ENCODE data around the gene MNT. TPM values are rescaled to one million over a fixed set of nuclear protein-coding genes. Genes with fewer than 3 reads are reported as not detected.

The MNT gene
- total and polyA plus RNA-seq, 9 of the 15 experiments (the other 6 are each of a cell fraction or from before 2014, with no cell fraction given), result 0.18 to 23.8 (median 5.3) TPM

GRCh38 chr17:2396568-2397246 lies 4.2 kb downstream of the MNT start (continued):
- TF ChIP-seq ZNF347 (CRISPR knock-in tag; IDR thresholded peaks at IDR 0.05; ENCODE audit: low read depth) (no peak), CREM (IDR thresholded peaks at IDR 0.05; ENCODE audit: low read depth) (peak; percentile 60), ATF1 (CRISPR knock-in tag; IDR thresholded peaks at IDR 0.05) (no peak), ATF1 (tag; IDR thresholded peaks at IDR 0.05) (peak; percentile 27), PKNOX1 (IDR thresholded peaks at IDR 0.05) (peak; percentile 65), MITF (IDR thresholded peaks at IDR 0.05) (no peak), NCOA6 (IDR thresholded peaks at IDR 0.05) (no peak), RBBP5 (IDR thresholded peaks at IDR 0.05; ENCODE audit: borderline replicate concordance, insufficient read depth, low read length, poor library complexity, severe bottlenecking) (peak; percentile 35), MNT (conservative IDR thresholded peaks at IDR 0.05) (peak; percentile 63 to 87), POLR2G (IDR thresholded peaks at IDR 0.05; ENCODE audit: low read depth, low read length) (peak; percentile 72), HDGF (IDR thresholded peaks at IDR 0.05) (0 out of 2 replicates have a peak, but pooled peaks have one; percentile 37), POLR2A (conservative IDR thresholded peaks at IDR 0.05) (peak; percentile 63), NR2C2 (CRISPR knock-in tag; IDR thresholded peaks at IDR 0.05) (0 out of 2 replicates have a peak, but pooled peaks have one; percentile 18), NR2C2 (tag; IDR thresholded peaks at IDR 0.05) (peak; percentile 72), VEZF1 (CRISPR knock-in tag; IDR thresholded peaks at IDR 0.05) (peak; percentile 80), HES1 (IDR thresholded peaks at IDR 0.05; ENCODE audit: low read depth) (no peak), RBFOX2 (IDR thresholded peaks at IDR 0.05; ENCODE audit: low read depth, low read length) (peak; percentile 68), SP1 (CRISPR knock-in tag; IDR thresholded peaks at IDR 0.05) (peak; percentile 64), ZBTB7A (IDR thresholded peaks at IDR 0.05; ENCODE audit: borderline replicate concordance, control insufficient read depth, low read depth, low read length) (peak; percentile 85; the same call in 1 of the 2 replicates), ESRRA (IDR thresholded peaks at IDR 0.05; ENCODE audit: borderline replicate concordance, low read depth) (0 out of 2 replicates have a peak, but pooled peaks have one; percentile 36), EGR1 (conservative IDR thresholded peaks at IDR 0.05) (peak; percentile 57), CCNT2 (IDR thresholded peaks at IDR 0.05; ENCODE audit: borderline replicate concordance, extremely low read depth, insufficient read length, low read depth, low read length) (peak; percentile 26), ETV1 (tag; conservative IDR thresholded peaks at IDR 0.05; ENCODE audit: low read depth) (0 out of 2 replicates have a peak, but pooled peaks have one; percentile 15), TAL1 (IDR thresholded peaks at IDR 0.05) (no peak)

Measured in K562 (cell line).